ENCODE measurements around the gene TRAF2. TPM values are rescaled to one million over a fixed set of nuclear protein-coding genes. Genes with fewer than 3 reads are reported as not detected.
"Not testable (repeated sequence)": the region's sequence is repeated elsewhere in the genome, so short reads cannot be mapped to it uniquely, and the experiment has no call there.

TRAF2 gene
- total RNA-seq, 1 experiment from 2014 or later, result 11.5 TPM

DNA sequence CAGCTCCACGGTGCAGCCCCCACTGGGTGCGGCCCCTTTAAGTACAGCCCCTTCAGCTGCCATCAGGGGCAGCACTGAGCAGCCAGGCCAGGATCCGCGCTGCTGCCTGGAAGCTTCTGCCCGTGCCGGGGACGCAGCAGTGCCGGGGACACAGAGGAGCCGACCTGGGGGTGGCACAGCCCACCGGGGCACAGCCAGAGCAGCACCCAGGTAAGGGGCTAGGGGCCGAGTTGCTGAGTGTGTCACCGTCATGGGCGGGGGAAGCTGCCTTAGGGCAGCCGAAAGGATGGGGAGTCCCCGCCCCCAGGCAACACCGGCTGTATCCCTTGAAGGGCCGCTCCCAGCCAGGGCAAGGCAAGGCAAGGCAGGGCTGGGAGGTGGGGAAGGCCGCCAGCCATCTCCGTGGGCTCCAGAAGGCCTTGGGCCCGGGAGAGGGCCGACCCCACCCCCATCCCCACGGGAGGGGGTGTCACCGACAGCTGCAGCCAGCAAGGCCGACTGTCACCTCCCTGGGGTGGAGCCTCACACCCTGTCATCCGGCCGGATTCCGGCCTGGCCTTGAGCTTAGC is 43.9 kb upstream of the TRAF2 start, which contains the start of gene AJM1:
Gene AJM1, plus strand, starts transcription at position 99 of the 569 bp plus-strand sequence. CDS start 1,937 bp downstream, outside the sequence.
- Histone ChIP-seq H3K4me2 (ENCODE audit: low read length) (peak within 1 kb of the TSS; percentile 88), H3K4me3 (ENCODE audit: low read length) (peak within 1 kb of the TSS; percentile 66)
- intact Hi-C loops (cut with micrococcal nuclease), result loop anchor here (10.0 kb wide), 1 partner anchor 152 kb away; the partner anchor contains the start of genes CLIC3 and PAXX
- ATAC-seq, result peak; percentile 68
- H3K36me3 ChIP-seq (ENCODE audit: low read depth, low read length); H3K4me1 ChIP-seq (ENCODE audit: insufficient read depth, low read length); H3K9me2 ChIP-seq (replicated peaks; ENCODE audit: low read length); POLR2A ChIA-PET (ENCODE audit: unreplicated experiment); H3K27ac ChIP-seq (ENCODE audit: low read length); H3K27me3 ChIP-seq (ENCODE audit: low read length); H3F3A ChIP-seq (ENCODE audit: low read length, unreplicated experiment); H3K9me3 ChIP-seq (ENCODE audit: low read length); H2AFZ ChIP-seq (ENCODE audit: low read length); H3K9ac ChIP-seq (ENCODE audit: low read length); H3K79me2 ChIP-seq (ENCODE audit: low read length); H4K20me1 ChIP-seq (ENCODE audit: low read length); BruUV-seq (replicated peaks): not testable (repeated sequence)
- peak; percentile 74 for DNase-seq
- CTCF ChIA-PET, result interaction anchor here (1.0 to 1.6 kb wide), 3 partner anchors 42 to 72 kb away, joined by 3 read pairs; no protein-coding TSS in a partner anchor
- TF ChIP-seq CTCF (conservative IDR thresholded peaks at IDR 0.05; ENCODE audit: low read depth, low read length), result peak; percentile 66

GRCh38 chr9:136843159-136843800 is 43.0 kb upstream of the TRAF2 start:
- H3K4me3 ChIP-seq (ENCODE audit: low read length); H3K9me3 ChIP-seq (ENCODE audit: low read length); H3K9ac ChIP-seq (ENCODE audit: low read length); BruUV-seq (replicated peaks); H2AFZ ChIP-seq (ENCODE audit: low read length); DNase-seq; H3K27ac ChIP-seq (ENCODE audit: low read length); H3K4me1 ChIP-seq (ENCODE audit: insufficient read depth, low read length); H3F3A ChIP-seq (ENCODE audit: low read length, unreplicated experiment); H3K36me3 ChIP-seq (ENCODE audit: low read depth, low read length); H4K20me1 ChIP-seq (ENCODE audit: low read length); H3K9me2 ChIP-seq (replicated peaks; ENCODE audit: low read length); H3K79me2 ChIP-seq (ENCODE audit: low read length); H3K27me3 ChIP-seq (ENCODE audit: low read length); POLR2A ChIA-PET (ENCODE audit: unreplicated experiment): not testable (repeated sequence)
- ATAC-seq, result peak; percentile 2; the same call in 1 of the 2 replicates
- CTCF ChIA-PET, result interaction anchor here (1.6 kb wide), 1 partner anchor 59 kb away, joined by 3 read pairs; no protein-coding TSS in a partner anchor
- peak overlapping the region; percentile 62 for H3K4me2 ChIP-seq (ENCODE audit: low read length)
- intact Hi-C loops (cut with micrococcal nuclease), result loop anchor here (10.0 kb wide), 1 partner anchor 152 kb away; the partner anchor contains the start of genes CLIC3 and PAXX

GRCh38 chr9:136843801-136844740 is 42.2 kb upstream of the TRAF2 start:
- peak; percentile 49 for DNase-seq
- H3K9me3 ChIP-seq (ENCODE audit: low read length); BruUV-seq (replicated peaks); H3K9me2 ChIP-seq (replicated peaks; ENCODE audit: low read length); H4K20me1 ChIP-seq (ENCODE audit: low read length); H2AFZ ChIP-seq (ENCODE audit: low read length); H3K4me1 ChIP-seq (ENCODE audit: insufficient read depth, low read length); H3K79me2 ChIP-seq (ENCODE audit: low read length); H3K27me3 ChIP-seq (ENCODE audit: low read length); H3K9ac ChIP-seq (ENCODE audit: low read length); H3K27ac ChIP-seq (ENCODE audit: low read length); POLR2A ChIA-PET (ENCODE audit: unreplicated experiment); H3K36me3 ChIP-seq (ENCODE audit: low read depth, low read length); H3F3A ChIP-seq (ENCODE audit: low read length, unreplicated experiment); ATAC-seq: not testable (repeated sequence)
- CTCF ChIA-PET, result interaction anchor here (0.6 kb wide), 1 partner anchor 37 kb away, joined by 3 read pairs; no protein-coding TSS in a partner anchor
- Histone ChIP-seq H3K4me3 (ENCODE audit: low read length) (peak overlapping the region; percentile 48), H3K4me2 (ENCODE audit: low read length) (peak overlapping the region; percentile 62)
- intact Hi-C loops (cut with micrococcal nuclease), result loop anchor here (10.0 kb wide), 1 partner anchor 151 kb away; the partner anchor contains the start of genes CLIC3 and PAXX
- peak; percentile 51 for TF ChIP-seq CTCF (conservative IDR thresholded peaks at IDR 0.05; ENCODE audit: low read depth, low read length)

Measured in PC-3 (cell line).